ENCODE results near the gene NCK2. TPM values are rescaled to one million over a fixed set of nuclear protein-coding genes. Genes with fewer than 3 reads are reported as not detected.

The NCK2 gene
- total RNA-seq, 4 donors from 2014 or later, result 32.6 to 43.7 (median 38.7) TPM

GRCh38 chr2:105784589-105784988 is 39.9 kb downstream of the NCK2 start:
- DNase-seq (ENCODE audit: low spot score) (no peak), ATAC-seq (ENCODE audit: low FRiP score) (no peak)
- no peak for TF ChIP-seq CTCF (IDR thresholded peaks at IDR 0.05)

GRCh38 chr2:105785095-105785847 is 40.6 kb downstream of the NCK2 start:
- ATAC-seq (ENCODE audit: low FRiP score) (no peak), DNase-seq (ENCODE audit: low spot score) (no peak)
- no peak for TF ChIP-seq CTCF (IDR thresholded peaks at IDR 0.05)

- TF ChIP-seq CTCF (IDR thresholded peaks at IDR 0.05), result no peak
- DNase-seq (ENCODE audit: low spot score) (no peak), ATAC-seq (ENCODE audit: low FRiP score) (no peak)
Measured at GRCh38 chr2:105786231-105787230, 41.8 kb downstream of the NCK2 start.

- no peak for ATAC-seq (ENCODE audit: low FRiP score)
- DNase-seq (ENCODE audit: low spot score), result no peak
- no peak for TF ChIP-seq CTCF (IDR thresholded peaks at IDR 0.05)
Measured at GRCh38 chr2:105787376-105788318, 42.9 kb downstream of the NCK2 start.

- no peak for TF ChIP-seq CTCF (IDR thresholded peaks at IDR 0.05)
- ATAC-seq (ENCODE audit: low FRiP score), result no peak
- DNase-seq (ENCODE audit: low spot score), result no peak
Measured at GRCh38 chr2:105788670-105789290, 44.1 kb downstream of the NCK2 start.
